ENCODE data around the gene OR6M1. TPM values are rescaled to one million over a fixed set of nuclear protein-coding genes. Genes with fewer than 3 reads are reported as not detected.

Gene OR6M1
- total and polyA plus RNA-seq, 2 experiments from 2014 or later = not detected

GRCh38 chr11:123822599-123822998, 16.4 kb upstream of the OR6M1 start:
- in situ Hi-C loops (cut with MboI) = no loop called here
- no peaks in the 10 kb centered on the region for H3K9me3 ChIP-seq (ENCODE audit: low read depth)
- no peaks in the 10 kb centered on the region for H3K4me1 ChIP-seq (ENCODE audit: insufficient read depth)
- no peaks in the 10 kb centered on the region for H4K20me1 ChIP-seq (ENCODE audit: insufficient read depth)
- no peaks in the 10 kb centered on the region for H3K27me3 ChIP-seq (replicated peaks; ENCODE audit: insufficient read depth)
- H3K79me2 ChIP-seq (ENCODE audit: insufficient read depth) = no peaks in the 10 kb centered on the region
- H3K9me2 ChIP-seq (ENCODE audit: insufficient read depth) = no peaks in the 10 kb centered on the region
- 5 to 7% methylated on average over 3 of the region's 3 CpGs for WGBS, 2 experiments (ENCODE audit: low coverage in 1 of 2, low lambda C conversion rate in 2 of 2, missing lambda C conversion rate in 2 of 2)
- no peak overlapping the region for H2AFZ ChIP-seq
- TF ChIP-seq EZH2phosphoT487 (IDR thresholded peaks at IDR 0.05; ENCODE audit: insufficient read depth, low read depth) (no peak), EZH2 (IDR thresholded peaks at IDR 0.05; ENCODE audit: insufficient read depth, poor library complexity, severe bottlenecking) (no peak)
- H3K36me3 ChIP-seq (ENCODE audit: low read depth) = no peaks in the 10 kb centered on the region
- no peaks in the 10 kb centered on the region for H3F3A ChIP-seq (ENCODE audit: insufficient read depth)
- H3K27ac ChIP-seq = no peak overlapping the region
- no peak overlapping the region for H3K9ac ChIP-seq
- no peak for DNase-seq
- H3K4me2 ChIP-seq (ENCODE audit: unreplicated experiment) = no peak overlapping the region
- no peak overlapping the region for H3K4me3 ChIP-seq

- Histone ChIP-seq H3K4me2 (ENCODE audit: unreplicated experiment) (no peak overlapping the region), H3K79me2 (ENCODE audit: insufficient read depth) (no peaks in the 10 kb centered on the region), H3K9me3 (ENCODE audit: low read depth) (no peaks in the 10 kb centered on the region), H2AFZ (no peak overlapping the region), H3K4me1 (ENCODE audit: insufficient read depth) (no peaks in the 10 kb centered on the region), H3K9ac (no peak overlapping the region), H3K27ac (no peak overlapping the region), H3K27me3 (replicated peaks; ENCODE audit: insufficient read depth) (no peaks in the 10 kb centered on the region), H3K9me2 (ENCODE audit: insufficient read depth) (no peaks in the 10 kb centered on the region), H3F3A (ENCODE audit: insufficient read depth) (no peaks in the 10 kb centered on the region), H3K4me3 (no peak overlapping the region), H4K20me1 (ENCODE audit: insufficient read depth) (no peaks in the 10 kb centered on the region), H3K36me3 (ENCODE audit: low read depth) (no peaks in the 10 kb centered on the region)
- no peak for DNase-seq
- WGBS, 2 experiments (ENCODE audit: low coverage in 1 of 2, low lambda C conversion rate in 2 of 2, missing lambda C conversion rate in 2 of 2) = 2 to 8% methylated on average over 2 of the region's 2 CpGs
- TF ChIP-seq EZH2phosphoT487 (IDR thresholded peaks at IDR 0.05; ENCODE audit: insufficient read depth, low read depth) (no peak), EZH2 (IDR thresholded peaks at IDR 0.05; ENCODE audit: insufficient read depth, poor library complexity, severe bottlenecking) (no peak)
- in situ Hi-C loops (cut with MboI) = no loop called here
Measured at GRCh38 chr11:123822032-123822431, 15.9 kb upstream of the OR6M1 start.

- 60 to 62% methylated on average over 5 of the region's 5 CpGs for WGBS, 2 experiments (ENCODE audit: low coverage in 1 of 2, low lambda C conversion rate in 2 of 2, missing lambda C conversion rate in 2 of 2)
- Histone ChIP-seq H3K27me3 (replicated peaks; ENCODE audit: insufficient read depth) (no peaks in the 10 kb centered on the region), H3K9me2 (ENCODE audit: insufficient read depth) (no peaks in the 10 kb centered on the region; the same call in 1 of the 2 replicates), H3K9ac (no peak overlapping the region), H3K79me2 (ENCODE audit: insufficient read depth) (no peaks in the 10 kb centered on the region), H3F3A (ENCODE audit: insufficient read depth) (no peaks in the 10 kb centered on the region), H3K27ac (no peak overlapping the region), H2AFZ (no peak overlapping the region), H3K9me3 (ENCODE audit: low read depth) (no peaks in the 10 kb centered on the region), H3K4me2 (ENCODE audit: unreplicated experiment) (no peak overlapping the region), H4K20me1 (ENCODE audit: insufficient read depth) (no peaks in the 10 kb centered on the region), H3K4me3 (no peak overlapping the region), H3K4me1 (ENCODE audit: insufficient read depth) (no peaks in the 10 kb centered on the region), H3K36me3 (ENCODE audit: low read depth) (no peaks in the 10 kb centered on the region)
- in situ Hi-C loops (cut with MboI) = no loop called here
- TF ChIP-seq EZH2 (IDR thresholded peaks at IDR 0.05; ENCODE audit: insufficient read depth, poor library complexity, severe bottlenecking) (no peak), EZH2phosphoT487 (IDR thresholded peaks at IDR 0.05; ENCODE audit: insufficient read depth, low read depth) (no peak)
- DNase-seq = no peak
Measured at GRCh38 chr11:123815122-123815521, 9.0 kb upstream of the OR6M1 start.

- H3K9me3 ChIP-seq (ENCODE audit: low read depth) = no peaks in the 10 kb centered on the region
- no peak for DNase-seq
- no peak overlapping the region for H3K4me3 ChIP-seq
- H3K27me3 ChIP-seq (replicated peaks; ENCODE audit: insufficient read depth) = peaks cover 1% of the 10 kb centered on the region
- H2AFZ ChIP-seq = no peak overlapping the region
- TF ChIP-seq EZH2phosphoT487 (IDR thresholded peaks at IDR 0.05; ENCODE audit: insufficient read depth, low read depth) = no peak
- TF ChIP-seq EZH2 (IDR thresholded peaks at IDR 0.05; ENCODE audit: insufficient read depth, poor library complexity, severe bottlenecking) = no peak
- H4K20me1 ChIP-seq (ENCODE audit: insufficient read depth) = no peaks in the 10 kb centered on the region
- no peak overlapping the region for H3K9ac ChIP-seq
- WGBS, 2 experiments (ENCODE audit: low coverage in 1 of 2, low lambda C conversion rate in 2 of 2, missing lambda C conversion rate in 2 of 2) = 0 to 5% methylated on average over 1 of the region's 1 CpG
- no peaks in the 10 kb centered on the region for H3K9me2 ChIP-seq (ENCODE audit: insufficient read depth)
- H3K4me2 ChIP-seq (ENCODE audit: unreplicated experiment) = no peak overlapping the region
- no peaks in the 10 kb centered on the region for H3K36me3 ChIP-seq (ENCODE audit: low read depth)
- in situ Hi-C loops (cut with MboI) = no loop called here
- no peak overlapping the region for H3K27ac ChIP-seq
- H3F3A ChIP-seq (ENCODE audit: insufficient read depth) = no peaks in the 10 kb centered on the region
- H3K79me2 ChIP-seq (ENCODE audit: insufficient read depth) = no peaks in the 10 kb centered on the region
- H3K4me1 ChIP-seq (ENCODE audit: insufficient read depth) = no peaks in the 10 kb centered on the region
Measured at GRCh38 chr11:123801765-123802164, 4.4 kb downstream of the OR6M1 start.

- TF ChIP-seq EZH2phosphoT487 (IDR thresholded peaks at IDR 0.05; ENCODE audit: insufficient read depth, low read depth) (no peak), EZH2 (IDR thresholded peaks at IDR 0.05; ENCODE audit: insufficient read depth, poor library complexity, severe bottlenecking) (no peak)
- no peaks in the 10 kb centered on the region; the same call in none of the 2 replicates for H3K27me3 ChIP-seq (replicated peaks; ENCODE audit: insufficient read depth)
- no peaks in the 10 kb centered on the region for H3K79me2 ChIP-seq (ENCODE audit: insufficient read depth)
- no peak overlapping the region for H3K9ac ChIP-seq
- H2AFZ ChIP-seq = no peak overlapping the region
- H3K4me3 ChIP-seq = no peak overlapping the region
- no peaks in the 10 kb centered on the region for H3F3A ChIP-seq (ENCODE audit: insufficient read depth)
- no peaks in the 10 kb centered on the region for H3K9me3 ChIP-seq (ENCODE audit: low read depth)
- no peaks in the 10 kb centered on the region for H3K9me2 ChIP-seq (ENCODE audit: insufficient read depth)
- no peaks in the 10 kb centered on the region for H4K20me1 ChIP-seq (ENCODE audit: insufficient read depth)
- DNase-seq = no peak
- no peak overlapping the region for H3K27ac ChIP-seq
- 7 to 12% methylated on average over 3 of the region's 3 CpGs for WGBS, 2 experiments (ENCODE audit: low coverage in 1 of 2, low lambda C conversion rate in 2 of 2, missing lambda C conversion rate in 2 of 2)
- H3K36me3 ChIP-seq (ENCODE audit: low read depth) = no peaks in the 10 kb centered on the region
- H3K4me2 ChIP-seq (ENCODE audit: unreplicated experiment) = no peak overlapping the region
- no peaks in the 10 kb centered on the region for H3K4me1 ChIP-seq (ENCODE audit: insufficient read depth)
- in situ Hi-C loops (cut with MboI) = no loop called here
Measured at GRCh38 chr11:123800036-123800435, 6.1 kb downstream of the OR6M1 start.
